ENCODE data around the gene OR6N1. TPM values are rescaled to one million over a fixed set of nuclear protein-coding genes. Genes with fewer than 3 reads are reported as not detected.
A peak's percentile ranks its signal among the peaks of the same experiment; 100 is the strongest.

The OR6N1 gene
- total and polyA plus RNA-seq, 9 of the 15 experiments (the other 6 are each of a cell fraction or from before 2014, with no cell fraction given), result 0.01 to 0.07 TPM; not detected in 7

- no peak for TF ChIP-seq THAP7 (CRISPR knock-in tag; IDR thresholded peaks at IDR 0.05)
- TF ChIP-seq NFRKB (IDR thresholded peaks at IDR 0.05; ENCODE audit: low read depth), result peak; percentile 67
- no peak for TF ChIP-seq SAFB2 (IDR thresholded peaks at IDR 0.05; ENCODE audit: borderline replicate concordance, low read depth, low read length, severe bottlenecking)
- peak in 1 of 2 experiments; percentile 83 for TF ChIP-seq AFF1 (IDR thresholded peaks at IDR 0.05; ENCODE audit: low read depth in 1 of 2, partially characterized antibody in 2 of 2)
- no peak for TF ChIP-seq ZNF699 (CRISPR knock-in tag; IDR thresholded peaks at IDR 0.05; ENCODE audit: insufficient replicate concordance)
- no peak for TF ChIP-seq CBX8 (IDR thresholded peaks at IDR 0.05; ENCODE audit: borderline replicate concordance, extremely low read depth, low read depth, low read length, poor library complexity, severe bottlenecking)
- no peak for TF ChIP-seq NFXL1 (CRISPR knock-in tag; IDR thresholded peaks at IDR 0.05)
- no peak for TF ChIP-seq PREB (CRISPR knock-in tag; IDR thresholded peaks at IDR 0.05)
- TF ChIP-seq ZNF407 (IDR thresholded peaks at IDR 0.05; ENCODE audit: low read depth), result no peak
- peak; percentile 86 for TF ChIP-seq MAFG (tag; conservative IDR thresholded peaks at IDR 0.05)
- TF ChIP-seq SNIP1 (IDR thresholded peaks at IDR 0.05; ENCODE audit: low read depth), result no peak
These were observed 47.8 kb upstream of the OR6N1 start (continued) for GRCh38 chr1:158819461-158820443.

Data from K562 (cell line).